Measurements from ENCODE around the gene KCNMB4. TPM values are rescaled to one million over a fixed set of nuclear protein-coding genes. Genes with fewer than 3 reads are reported as not detected.

The KCNMB4 gene
- total RNA-seq, 4 donors from 2014 or later: 1.1 to 10.9 (median 1.4) TPM

GRCh38 chr12:70417121-70417520 lies 51.0 kb downstream of the KCNMB4 start:
- Histone ChIP-seq H3K27me3 (no peaks in the 10 kb centered on the region), H3K36me3 (no peaks in the 10 kb centered on the region), H3K4me3 (no peak overlapping the region), H3K9me3 (no peaks in the 10 kb centered on the region), H3K4me1 (no peaks in the 10 kb centered on the region), H3K27ac (no peak overlapping the region)
- no peak for DNase-seq
- intact Hi-C loops (cut with DNase I; ENCODE audit: low total_unique reads) (no loop called here), in situ Hi-C loops (cut with MboI; ENCODE audit: low pct_ligation_motif_present in 1 of 4, low pct_unique_long_range_greater_than_20kb in 1 of 4, low sequenced_read_pairs in 3 of 4) (no loop called here)
- 88 to 94% methylated on average over 2 to 3 of the region's 3 CpGs for WGBS, 2 donors (ENCODE audit: low coverage in 1 of 2)
- TF ChIP-seq CTCF (IDR thresholded peaks at IDR 0.05) (no peak), POLR2A (IDR thresholded peaks at IDR 0.05) (no peak), EP300 (IDR thresholded peaks at IDR 0.05; ENCODE audit: low read depth) (no peak), POLR2AphosphoS5 (IDR thresholded peaks at IDR 0.05) (no peak)

- no peaks in the 10 kb centered on the region for H3K4me1 ChIP-seq
- no peak overlapping the region for H3K4me3 ChIP-seq
- no peak overlapping the region for H3K27ac ChIP-seq
- no peak for TF ChIP-seq CTCF (IDR thresholded peaks at IDR 0.05)
- TF ChIP-seq EP300 (IDR thresholded peaks at IDR 0.05; ENCODE audit: low read depth): no peak
- no peak for TF ChIP-seq POLR2A (IDR thresholded peaks at IDR 0.05)
- TF ChIP-seq POLR2AphosphoS5 (IDR thresholded peaks at IDR 0.05): no peak
- WGBS, 2 donors (ENCODE audit: low coverage in 1 of 2): 85 to 94% methylated on average over 2 to 3 of the region's 3 CpGs
- intact Hi-C loops (cut with DNase I; ENCODE audit: low total_unique reads) (no loop called here), in situ Hi-C loops (cut with MboI; ENCODE audit: low pct_ligation_motif_present in 1 of 4, low pct_unique_long_range_greater_than_20kb in 1 of 4, low sequenced_read_pairs in 3 of 4) (no loop called here)
- H3K27me3 ChIP-seq: no peaks in the 10 kb centered on the region
- no peak for DNase-seq
- no peaks in the 10 kb centered on the region for H3K36me3 ChIP-seq
- H3K9me3 ChIP-seq: no peaks in the 10 kb centered on the region
These were observed 52.0 kb downstream of the KCNMB4 start for GRCh38 chr12:70418101-70418500.

- WGBS, 2 donors (ENCODE audit: low coverage in 1 of 2): 86 to 93% methylated on average over 8 of the region's 8 CpGs
- TF ChIP-seq CTCF (IDR thresholded peaks at IDR 0.05): no peak
- no peak for TF ChIP-seq POLR2A (IDR thresholded peaks at IDR 0.05)
- no peak for TF ChIP-seq POLR2AphosphoS5 (IDR thresholded peaks at IDR 0.05)
- no peak for TF ChIP-seq EP300 (IDR thresholded peaks at IDR 0.05; ENCODE audit: low read depth)
- DNase-seq: no peak
- Histone ChIP-seq H3K4me3 (no peak overlapping the region), H3K27me3 (no peaks in the 10 kb centered on the region), H3K4me1 (no peaks in the 10 kb centered on the region), H3K27ac (no peak overlapping the region), H3K36me3 (no peaks in the 10 kb centered on the region), H3K9me3 (no peaks in the 10 kb centered on the region)
- intact Hi-C loops (cut with DNase I; ENCODE audit: low total_unique reads) (no loop called here), in situ Hi-C loops (cut with MboI; ENCODE audit: low pct_ligation_motif_present in 1 of 4, low pct_unique_long_range_greater_than_20kb in 1 of 4, low sequenced_read_pairs in 3 of 4) (no loop called here)
These were observed 56.5 kb downstream of the KCNMB4 start for GRCh38 chr12:70422631-70423030.

GRCh38 chr12:70426620-70427019 lies 60.5 kb downstream of the KCNMB4 start:
- in situ Hi-C loops (cut with MboI; ENCODE audit: low pct_ligation_motif_present in 1 of 4, low pct_unique_long_range_greater_than_20kb in 1 of 4, low sequenced_read_pairs in 3 of 4): no loop called here
- no peaks in the 10 kb centered on the region for H3K9me3 ChIP-seq
- H3K27me3 ChIP-seq: no peaks in the 10 kb centered on the region
- no peak overlapping the region for H3K4me3 ChIP-seq
- no peaks in the 10 kb centered on the region for H3K4me1 ChIP-seq
- H3K27ac ChIP-seq: no peak overlapping the region
- intact Hi-C loops (cut with DNase I; ENCODE audit: low total_unique reads): no loop called here
- no peak for DNase-seq
- TF ChIP-seq EP300 (IDR thresholded peaks at IDR 0.05; ENCODE audit: low read depth) (no peak), POLR2AphosphoS5 (IDR thresholded peaks at IDR 0.05) (no peak), POLR2A (IDR thresholded peaks at IDR 0.05) (no peak), CTCF (IDR thresholded peaks at IDR 0.05) (no peak)
- WGBS, 2 donors (ENCODE audit: low coverage in 1 of 2): 71 to 100% methylated on average over 1 of the region's 1 CpG
- no peaks in the 10 kb centered on the region for H3K36me3 ChIP-seq

Data from transverse colon (tissue), 4 donors.